NCI-H1694 treated with DMSO at 0.1 percent for 48 hours (cell line): ENCODE measurements around the gene RAP1GDS1.

Experiments used
- DNase-seq: peaks from one replicate; lab custom pipeline; 2025; lab: John Stamatoyannopoulos, UW

RAP1GDS1 gene

GRCh38 chr4:98260579-98261404 is at the start of gene RAP1GDS1:
RAP1GDS1 (plus strand) TSS chr4:98261384; CDS start chr4:98261566, 182 bp downstream.
- peak; percentile 74 for DNase-seq

GRCh38 chr4:98222306-98222705 is 38.9 kb upstream of the RAP1GDS1 start:
- no peak for DNase-seq

- DNase-seq: no peak
These were observed 34.8 kb upstream of the RAP1GDS1 start for GRCh38 chr4:98226396-98226795.

- DNase-seq: no peak
These were observed 30.2 kb upstream of the RAP1GDS1 start for GRCh38 chr4:98230961-98231360.

GRCh38 chr4:98232202-98232601 is 29.0 kb upstream of the RAP1GDS1 start:
- DNase-seq: peak; percentile 6

- no peak for DNase-seq
These were observed 24.0 kb upstream of the RAP1GDS1 start for GRCh38 chr4:98237204-98237603.

- DNase-seq: no peak
These were observed 19.1 kb upstream of the RAP1GDS1 start for GRCh38 chr4:98242063-98242462.

GRCh38 chr4:98242538-98242937 is 18.6 kb upstream of the RAP1GDS1 start:
- no peak for DNase-seq

- no peak for DNase-seq
These were observed 16.0 kb upstream of the RAP1GDS1 start for GRCh38 chr4:98245226-98245625.

- no peak for DNase-seq
These were observed 12.2 kb upstream of the RAP1GDS1 start for GRCh38 chr4:98248934-98249333.

- no peak for DNase-seq
These were observed 11.4 kb upstream of the RAP1GDS1 start for GRCh38 chr4:98249831-98250230.

- no peak for DNase-seq
These were observed 7.7 kb upstream of the RAP1GDS1 start for GRCh38 chr4:98253499-98253898.

GRCh38 chr4:98260047-98260578 is 1.1 kb upstream of the RAP1GDS1 start:
- no peak for DNase-seq

GRCh38 chr4:98261405-98262291 is 464 bp downstream of the RAP1GDS1 start:
- peak; percentile 28 for DNase-seq

- no peak for DNase-seq
These were observed 1.2 kb downstream of the RAP1GDS1 start for GRCh38 chr4:98262431-98262830.

- DNase-seq: no peak
These were observed 6.3 kb downstream of the RAP1GDS1 start for GRCh38 chr4:98267498-98267897.

- DNase-seq: no peak
These were observed 14.0 kb downstream of the RAP1GDS1 start for GRCh38 chr4:98275145-98275544.

- no peak for DNase-seq
These were observed 22.3 kb downstream of the RAP1GDS1 start for GRCh38 chr4:98283219-98284189.

GRCh38 chr4:98284640-98285046 is 23.5 kb downstream of the RAP1GDS1 start:
- DNase-seq: no peak

- no peak for DNase-seq
These were observed 24.5 kb downstream of the RAP1GDS1 start for GRCh38 chr4:98285676-98286075.

GRCh38 chr4:98287328-98287727 is 26.1 kb downstream of the RAP1GDS1 start:
- no peak for DNase-seq
